Activated CD8-positive, alpha-beta T cell treated with anti-CD3 and anti-CD28 coated beads for 36 hours (primary cell): Measurements from ENCODE around the gene TOR4A. TPM values are rescaled to one million over a fixed set of nuclear protein-coding genes. Genes with fewer than 3 reads are reported as not detected.

Source experiments
- ATAC-seq: fragments of 200-7000 bp; cut with Tn5 transposase; one replicate; pipeline ENCODE4 v1.10.0; 2021; ENCODE audit warnings: mild to moderate bottlenecking, moderate library complexity
- CTCF ChIA-PET: fragments of 350-600 bp; sonication (Branson Sonifier 250); formaldehyde crosslinking; loops from one replicate; lab custom pipeline; 2021; ENCODE audit warnings: antibody characterized with exemption; lab: Charles Lee
- POLR2A ChIA-PET: fragments of 350-600 bp; sonication (Branson Sonifier 250); formaldehyde crosslinking; loops from one replicate; lab custom pipeline; 2021; ENCODE audit warnings: antibody characterized with exemption; lab: Charles Lee
- DNase-seq: peaks from one replicate; pipeline ENCODE4 v3.0.0-alpha.2; 2020
- H3K27ac Mint-ChIP-seq: one replicate; pipeline ENCODE4 v1.8.0; 2021; ENCODE audit warnings: mild to moderate bottlenecking, mixed read lengths
- H3K27me3 Mint-ChIP-seq: one replicate; pipeline ENCODE4 v1.8.0; 2021; ENCODE audit warnings: mixed read lengths
- H3K36me3 Mint-ChIP-seq: one replicate; pipeline ENCODE4 v1.8.0; 2021; ENCODE audit warnings: low read depth, mixed read lengths
- H3K4me1 Mint-ChIP-seq: one replicate; pipeline ENCODE4 v1.8.0; 2021; ENCODE audit warnings: low read depth, mixed read lengths
- H3K4me3 Mint-ChIP-seq: one replicate; pipeline ENCODE4 v1.8.0; 2021; ENCODE audit warnings: mild to moderate bottlenecking, moderate library complexity, mixed read lengths
- H3K9me3 Mint-ChIP-seq: one replicate; pipeline ENCODE4 v1.8.0; 2021; ENCODE audit warnings: mixed read lengths
- intact Hi-C: fragments of 100-400 bp; cut with micrococcal nuclease; formaldehyde crosslinking; loops from one replicate; pipeline ENCODE4 v1.10.0; 2022
- total RNA-seq, 2 experiments: library from RNA; stranded (reverse); gene quantifications; one replicate each; pipeline ENCODE4 v1.2.3, GENCODE V29; 2021
- TF ChIP-seq, protein P1 (sequence below): fragments of 200-600 bp; IDR thresholded peaks from one replicate; pipeline ENCODE4 v1.8.0; 2022; ENCODE audit warnings: antibody characterized with exemption, mild to moderate bottlenecking

The TOR4A gene
- total RNA-seq, 2 experiments from 2014 or later: 2.9 to 3.0 TPM

DNA sequence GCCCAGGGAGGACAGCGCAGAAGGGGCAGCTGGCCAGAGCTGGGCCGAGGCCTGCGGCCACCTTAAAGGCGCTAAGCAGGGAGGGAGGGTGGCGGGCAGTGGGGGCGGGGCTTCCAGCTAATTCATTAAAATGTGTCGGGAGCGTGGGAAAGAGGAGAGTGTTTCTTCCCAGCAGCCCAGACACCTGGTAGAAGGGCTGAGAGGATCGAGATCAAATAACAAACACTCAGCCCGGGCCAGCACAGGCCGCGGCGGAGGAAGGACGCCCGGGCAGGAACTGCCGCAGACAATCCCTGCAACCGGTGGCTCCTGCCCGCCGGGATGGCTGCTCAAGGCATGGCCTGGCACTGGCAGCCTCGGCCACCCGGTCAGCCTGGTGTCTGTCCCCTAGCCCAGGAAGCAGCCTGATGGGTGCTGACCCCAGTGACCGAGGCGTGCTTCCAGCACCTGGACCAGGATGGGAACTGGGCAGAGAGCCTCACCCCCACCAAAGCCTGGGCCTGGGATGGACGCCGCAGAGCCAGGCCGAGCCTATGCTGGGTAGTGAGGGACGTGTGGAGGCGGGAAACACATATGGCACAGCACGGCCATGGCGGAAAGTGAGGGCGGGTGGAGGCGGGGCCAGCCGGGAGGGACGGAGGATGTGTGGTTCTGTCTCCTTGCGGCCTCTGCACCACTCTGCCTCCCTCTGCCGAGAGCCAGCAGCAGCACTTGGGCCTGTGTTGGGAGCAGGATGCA lies 27.7 kb downstream of the TOR4A start:
- Mint-ChIP-seq H3K4me1 (peaks cover 17% of the 10 kb centered on the region), H3K27me3 (peaks cover 6% of the 10 kb centered on the region), H3K4me3 (no peak overlapping the region), H3K9me3 (no peaks in the 10 kb centered on the region), H3K36me3 (no peaks in the 10 kb centered on the region), H3K27ac (peak overlapping the region; percentile 57)
- intact Hi-C loops: loop anchor here (10.0 kb wide), 1 partner anchor 220 kb away; no protein-coding TSS in a partner anchor
- TF ChIP-seq, protein P1, sequence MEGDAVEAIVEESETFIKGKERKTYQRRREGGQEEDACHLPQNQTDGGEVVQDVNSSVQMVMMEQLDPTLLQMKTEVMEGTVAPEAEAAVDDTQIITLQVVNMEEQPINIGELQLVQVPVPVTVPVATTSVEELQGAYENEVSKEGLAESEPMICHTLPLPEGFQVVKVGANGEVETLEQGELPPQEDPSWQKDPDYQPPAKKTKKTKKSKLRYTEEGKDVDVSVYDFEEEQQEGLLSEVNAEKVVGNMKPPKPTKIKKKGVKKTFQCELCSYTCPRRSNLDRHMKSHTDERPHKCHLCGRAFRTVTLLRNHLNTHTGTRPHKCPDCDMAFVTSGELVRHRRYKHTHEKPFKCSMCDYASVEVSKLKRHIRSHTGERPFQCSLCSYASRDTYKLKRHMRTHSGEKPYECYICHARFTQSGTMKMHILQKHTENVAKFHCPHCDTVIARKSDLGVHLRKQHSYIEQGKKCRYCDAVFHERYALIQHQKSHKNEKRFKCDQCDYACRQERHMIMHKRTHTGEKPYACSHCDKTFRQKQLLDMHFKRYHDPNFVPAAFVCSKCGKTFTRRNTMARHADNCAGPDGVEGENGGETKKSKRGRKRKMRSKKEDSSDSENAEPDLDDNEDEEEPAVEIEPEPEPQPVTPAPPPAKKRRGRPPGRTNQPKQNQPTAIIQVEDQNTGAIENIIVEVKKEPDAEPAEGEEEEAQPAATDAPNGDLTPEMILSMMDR: peak; percentile 17
- DNase-seq: peak; percentile 87
- CTCF ChIA-PET: interaction anchor here (0.6 to 1.0 kb wide), 2 partner anchors 11 to 44 kb away, joined by 3 read pairs; no protein-coding TSS in a partner anchor
- POLR2A ChIA-PET: interaction anchor here (0.6 to 1.2 kb wide), 3 partner anchors 10 to 117 kb away, joined by 3 to 4 read pairs (median 4); partner anchors contain the start of gene ANAPC2
- ATAC-seq: peak; percentile 74

DNA sequence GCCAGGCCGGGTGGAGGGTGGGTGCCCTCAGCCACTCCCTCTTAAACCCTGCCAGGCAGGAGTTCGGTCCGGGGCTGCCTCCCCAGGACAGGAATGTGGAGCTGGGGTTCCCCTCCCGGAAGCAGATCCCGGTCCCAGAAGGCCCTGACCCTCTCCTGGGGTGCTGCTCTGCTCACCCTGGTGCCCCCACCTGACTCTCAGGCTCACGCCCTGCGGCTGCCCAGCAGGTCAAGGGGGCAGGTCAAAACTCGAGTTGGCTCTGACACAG lies 28.2 kb downstream of the TOR4A start:
- Mint-ChIP-seq H3K27ac (peak overlapping the region; percentile 57), H3K4me3 (no peak overlapping the region), H3K9me3 (no peaks in the 10 kb centered on the region), H3K27me3 (peaks cover 4% of the 10 kb centered on the region), H3K4me1 (peaks cover 16% of the 10 kb centered on the region), H3K36me3 (no peaks in the 10 kb centered on the region)
- intact Hi-C loops: loop anchor here (10.0 kb wide), 1 partner anchor 219 kb away; no protein-coding TSS in a partner anchor
- DNase-seq (no peak), ATAC-seq (peak; percentile 2)
- ChIA-PET CTCF (no interaction called here), POLR2A (interaction anchor here (0.6 kb wide), 1 partner anchor 11 kb away, joined by 4 read pairs; no protein-coding TSS in a partner anchor)
- TF ChIP-seq, protein P1: no peak

DNA sequence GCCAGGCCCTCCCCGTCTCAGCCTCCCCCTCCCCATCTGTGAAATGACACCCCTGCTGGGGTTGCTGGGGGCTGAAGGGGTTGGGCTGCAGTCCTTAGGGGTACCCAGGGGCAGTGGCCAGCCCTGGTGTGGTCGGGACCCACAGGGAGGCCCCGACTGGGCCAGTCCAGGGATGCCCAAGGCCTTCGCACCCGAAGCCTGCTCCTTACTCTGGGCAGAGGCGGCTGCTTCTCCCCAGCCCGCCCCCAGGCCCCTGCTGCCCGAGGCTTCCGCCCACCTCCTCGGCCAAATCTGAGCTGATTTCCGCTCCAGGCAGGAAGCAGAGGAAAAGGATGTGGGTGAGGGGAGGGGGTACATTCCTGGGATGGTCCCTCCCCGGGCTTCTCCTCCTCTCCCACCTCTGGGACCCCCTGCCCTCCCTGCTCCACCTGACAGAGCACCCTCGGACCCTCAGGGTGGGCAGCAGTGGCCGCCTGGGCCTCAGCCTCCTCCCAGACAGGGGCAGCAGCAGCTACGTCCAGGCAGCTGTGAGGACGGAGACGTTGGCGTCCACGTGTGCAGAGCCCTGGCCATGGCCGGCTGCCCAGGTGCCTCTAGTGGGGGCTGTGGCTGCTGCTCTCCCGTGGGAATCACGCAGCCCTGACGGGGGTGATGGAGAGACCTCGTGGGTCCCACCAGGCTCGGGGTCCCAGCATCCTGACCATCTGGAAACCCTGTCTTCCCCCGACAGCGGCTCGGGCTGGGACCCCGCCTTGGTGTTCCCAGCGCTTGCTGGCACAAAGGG lies 28.7 kb downstream of the TOR4A start:
- H3K9me3 Mint-ChIP-seq: no peaks in the 10 kb centered on the region
- POLR2A ChIA-PET: interaction anchor here (0.6 kb wide), 1 partner anchor 11 kb away, joined by 4 read pairs; no protein-coding TSS in a partner anchor
- ATAC-seq: no peak
- CTCF ChIA-PET: no interaction called here
- intact Hi-C loops: loop anchor here (10.0 kb wide), 1 partner anchor 219 kb away; no protein-coding TSS in a partner anchor
- no peak overlapping the region for H3K27ac Mint-ChIP-seq
- no peaks in the 10 kb centered on the region for H3K36me3 Mint-ChIP-seq
- DNase-seq: no peak
- peaks cover 15% of the 10 kb centered on the region for H3K4me1 Mint-ChIP-seq
- H3K4me3 Mint-ChIP-seq: no peak overlapping the region
- TF ChIP-seq, protein P1: no peak
- H3K27me3 Mint-ChIP-seq: peaks cover 3% of the 10 kb centered on the region

DNA sequence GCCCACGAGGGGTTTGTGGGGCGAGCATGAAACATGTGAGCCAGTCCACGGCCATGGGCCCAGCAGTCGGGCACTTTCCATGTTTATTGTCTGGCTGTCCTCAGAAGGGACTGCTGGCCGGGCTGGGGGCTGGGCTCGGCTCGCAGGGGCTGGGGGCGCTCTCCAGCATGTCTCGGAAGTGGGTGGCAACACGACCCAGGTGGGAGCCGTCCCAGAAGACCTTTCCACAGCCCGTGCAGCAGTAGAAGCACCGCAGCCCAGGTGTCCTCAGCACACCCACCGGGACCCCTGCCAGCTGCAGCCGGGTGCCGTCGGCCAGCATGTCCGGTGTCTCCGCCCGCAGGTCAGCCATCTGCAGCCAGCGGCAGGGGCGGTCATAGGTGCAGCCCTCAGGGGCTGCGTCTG lies 29.3 kb downstream of the TOR4A start:
- intact Hi-C loops: loop anchor here (10.0 kb wide), 1 partner anchor 218 kb away; no protein-coding TSS in a partner anchor
- H3K9me3 Mint-ChIP-seq: no peaks in the 10 kb centered on the region

More for the DNA sequence above, 29.3 kb downstream of the TOR4A start:
- H3K27me3 Mint-ChIP-seq: no peaks in the 10 kb centered on the region
- ChIA-PET CTCF (no interaction called here), POLR2A (interaction anchor here (1.0 to 1.6 kb wide), 2 partner anchors 13 to 116 kb away, joined by 3 read pairs; partner anchors contain the start of gene EXD3)
- TF ChIP-seq, protein P1: no peak
- peaks cover 12% of the 10 kb centered on the region for H3K4me1 Mint-ChIP-seq
- no peak for ATAC-seq
- H3K4me3 Mint-ChIP-seq: no peak overlapping the region
- H3K36me3 Mint-ChIP-seq: no peaks in the 10 kb centered on the region
- no peak overlapping the region for H3K27ac Mint-ChIP-seq
- DNase-seq: no peak
